ENCODE data around the gene SNRPF. TPM values are rescaled to one million over a fixed set of nuclear protein-coding genes. Genes with fewer than 3 reads are reported as not detected.

The SNRPF gene
- total RNA-seq, 1 experiment from 2014 or later: 71.4 TPM

DNA sequence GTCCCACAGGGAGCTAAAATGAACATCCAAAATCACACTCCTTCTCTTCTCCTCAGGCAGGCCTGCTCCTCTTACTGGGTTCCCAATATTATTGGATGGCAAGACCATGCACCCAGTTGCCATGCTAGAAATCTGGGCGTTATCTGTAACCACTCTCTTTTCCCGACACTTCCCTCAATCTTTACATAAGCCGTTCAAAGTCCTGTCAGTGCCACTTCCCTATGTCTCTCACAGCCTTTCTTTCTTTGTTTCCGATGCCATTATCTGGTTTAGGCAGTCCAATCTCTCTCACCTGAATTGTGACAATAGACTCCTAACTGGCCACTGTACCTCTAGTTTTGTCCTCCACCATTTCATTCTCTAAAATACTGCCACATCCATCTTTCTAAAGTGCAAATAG lies 24.1 kb downstream of the SNRPF start:
- ChIA-PET POLR2A (ENCODE audit: low non-redundant PET) (no interaction called here), CTCF (no interaction called here)
- TF ChIP-seq, protein P1, sequence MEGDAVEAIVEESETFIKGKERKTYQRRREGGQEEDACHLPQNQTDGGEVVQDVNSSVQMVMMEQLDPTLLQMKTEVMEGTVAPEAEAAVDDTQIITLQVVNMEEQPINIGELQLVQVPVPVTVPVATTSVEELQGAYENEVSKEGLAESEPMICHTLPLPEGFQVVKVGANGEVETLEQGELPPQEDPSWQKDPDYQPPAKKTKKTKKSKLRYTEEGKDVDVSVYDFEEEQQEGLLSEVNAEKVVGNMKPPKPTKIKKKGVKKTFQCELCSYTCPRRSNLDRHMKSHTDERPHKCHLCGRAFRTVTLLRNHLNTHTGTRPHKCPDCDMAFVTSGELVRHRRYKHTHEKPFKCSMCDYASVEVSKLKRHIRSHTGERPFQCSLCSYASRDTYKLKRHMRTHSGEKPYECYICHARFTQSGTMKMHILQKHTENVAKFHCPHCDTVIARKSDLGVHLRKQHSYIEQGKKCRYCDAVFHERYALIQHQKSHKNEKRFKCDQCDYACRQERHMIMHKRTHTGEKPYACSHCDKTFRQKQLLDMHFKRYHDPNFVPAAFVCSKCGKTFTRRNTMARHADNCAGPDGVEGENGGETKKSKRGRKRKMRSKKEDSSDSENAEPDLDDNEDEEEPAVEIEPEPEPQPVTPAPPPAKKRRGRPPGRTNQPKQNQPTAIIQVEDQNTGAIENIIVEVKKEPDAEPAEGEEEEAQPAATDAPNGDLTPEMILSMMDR (conservative IDR thresholded peaks at IDR 0.05; ENCODE audit: low read depth, low read length): no peak
- TF ChIP-seq EZH2 (IDR thresholded peaks at IDR 0.05; ENCODE audit: borderline replicate concordance, low read depth, low read length, poor library complexity, severe bottlenecking): no peak

DNA sequence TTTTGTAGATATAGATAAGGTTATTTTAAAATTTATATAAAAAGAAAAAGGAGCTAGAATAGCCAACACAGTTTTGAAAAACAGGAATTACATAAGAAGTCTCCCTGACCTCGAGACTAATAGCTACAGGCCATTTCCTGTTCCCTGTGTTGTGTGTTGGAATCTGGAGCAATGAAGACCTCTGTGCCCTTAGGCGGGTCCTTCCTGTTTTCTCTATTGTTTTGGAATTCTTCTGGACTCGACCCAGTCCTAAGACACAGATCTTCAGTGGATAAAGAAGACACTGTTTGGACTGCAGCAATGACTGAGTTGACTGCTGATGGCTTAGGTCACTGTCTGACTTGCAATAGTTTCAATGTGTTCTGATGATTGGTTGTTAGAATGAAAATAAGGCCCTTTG lies 26.2 kb downstream of the SNRPF start:
- TF ChIP-seq, protein P1 (conservative IDR thresholded peaks at IDR 0.05; ENCODE audit: low read depth, low read length): no peak
- TF ChIP-seq EZH2 (IDR thresholded peaks at IDR 0.05; ENCODE audit: borderline replicate concordance, low read depth, low read length, poor library complexity, severe bottlenecking): no peak
- H3K4me3 ChIP-seq (ENCODE audit: low read depth, low read length, poor library complexity, severe bottlenecking): no peak overlapping the region
- peaks cover 6% of the 10 kb centered on the region for H3K9me3 ChIP-seq (ENCODE audit: low read depth, low read length, poor library complexity, severe bottlenecking)
- ChIA-PET CTCF (no interaction called here), POLR2A (ENCODE audit: low non-redundant PET) (no interaction called here)
- no TSS peak for BruUV-seq (replicated peaks)
- H3K27me3 ChIP-seq (replicated peaks; ENCODE audit: insufficient read depth, low read depth, low read length, poor library complexity): no peaks in the 10 kb centered on the region
- no peak for DNase-seq (ENCODE audit: low spot score)
- no peak overlapping the region for H3K27ac ChIP-seq (ENCODE audit: low read depth, low read length, poor library complexity, severe bottlenecking)
- intact Hi-C loops (cut with micrococcal nuclease; ENCODE audit: unreplicated experiment): no loop called here
- H3K36me3 ChIP-seq (ENCODE audit: insufficient read depth, low read length, poor library complexity, severe bottlenecking): no peaks in the 10 kb centered on the region
- H3K4me1 ChIP-seq (ENCODE audit: insufficient read depth, low read length, poor library complexity, severe bottlenecking): peaks cover 6% of the 10 kb centered on the region

More for the DNA sequence above, 24.1 kb downstream of the SNRPF start:
- H3K36me3 ChIP-seq (ENCODE audit: insufficient read depth, low read length, poor library complexity, severe bottlenecking): no peaks in the 10 kb centered on the region
- H3K27me3 ChIP-seq (replicated peaks; ENCODE audit: insufficient read depth, low read depth, low read length, poor library complexity): no peaks in the 10 kb centered on the region
- no peak overlapping the region for H3K27ac ChIP-seq (ENCODE audit: low read depth, low read length, poor library complexity, severe bottlenecking)
- peaks cover 6% of the 10 kb centered on the region for H3K4me1 ChIP-seq (ENCODE audit: insufficient read depth, low read length, poor library complexity, severe bottlenecking)
- no TSS peak for BruUV-seq (replicated peaks)
- intact Hi-C loops (cut with micrococcal nuclease; ENCODE audit: unreplicated experiment): no loop called here
- H3K9me3 ChIP-seq (ENCODE audit: low read depth, low read length, poor library complexity, severe bottlenecking): peaks cover 6% of the 10 kb centered on the region
- no peak overlapping the region for H3K4me3 ChIP-seq (ENCODE audit: low read depth, low read length, poor library complexity, severe bottlenecking)
- DNase-seq (ENCODE audit: low spot score): no peak

DNA sequence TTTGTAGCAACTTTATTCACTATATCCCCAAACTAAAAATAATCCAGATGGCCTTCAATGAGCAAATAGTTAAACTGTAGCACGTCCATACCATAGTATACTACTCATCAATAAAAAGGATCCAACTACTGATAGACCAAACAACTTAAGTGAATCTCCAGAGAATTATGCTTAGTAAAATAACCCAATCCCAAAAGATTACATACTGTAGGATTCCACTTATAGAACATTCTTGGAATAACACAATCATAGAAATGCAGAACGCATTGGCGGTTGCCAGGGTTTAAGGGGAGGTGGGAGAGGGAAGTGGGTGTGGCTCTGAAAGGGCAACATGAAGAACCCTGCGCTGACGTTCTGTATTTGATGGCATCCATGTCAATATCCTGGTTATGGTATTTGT lies 28.6 kb downstream of the SNRPF start:
- DNase-seq (ENCODE audit: low spot score): no peak
- H3K36me3 ChIP-seq (ENCODE audit: insufficient read depth, low read length, poor library complexity, severe bottlenecking): no peaks in the 10 kb centered on the region
- intact Hi-C loops (cut with micrococcal nuclease; ENCODE audit: unreplicated experiment): no loop called here
- H3K4me3 ChIP-seq (ENCODE audit: low read depth, low read length, poor library complexity, severe bottlenecking): no peak overlapping the region
- peaks cover 6% of the 10 kb centered on the region for H3K9me3 ChIP-seq (ENCODE audit: low read depth, low read length, poor library complexity, severe bottlenecking)
- H3K27ac ChIP-seq (ENCODE audit: low read depth, low read length, poor library complexity, severe bottlenecking): no peak overlapping the region
- no peaks in the 10 kb centered on the region for H3K4me1 ChIP-seq (ENCODE audit: insufficient read depth, low read length, poor library complexity, severe bottlenecking)
- ChIA-PET POLR2A (ENCODE audit: low non-redundant PET) (no interaction called here), CTCF (no interaction called here)
- no peak for TF ChIP-seq EZH2 (IDR thresholded peaks at IDR 0.05; ENCODE audit: borderline replicate concordance, low read depth, low read length, poor library complexity, severe bottlenecking)
- TF ChIP-seq, protein P1 (conservative IDR thresholded peaks at IDR 0.05; ENCODE audit: low read depth, low read length): no peak
- no peaks in the 10 kb centered on the region for H3K27me3 ChIP-seq (replicated peaks; ENCODE audit: insufficient read depth, low read depth, low read length, poor library complexity)
- BruUV-seq (replicated peaks): no TSS peak

Data from A673 (cell line).